Anterior cingulate cortex (tissue), 58 donors: ENCODE results near the gene STX18.

Source experiments
- DNase-seq, 58 donors: peaks; one replicate each; lab custom pipeline; 2025; lab: John Stamatoyannopoulos, UW

Gene STX18

GRCh38 chr4:4388836-4389575 is 152.8 kb downstream of the STX18 start:
- no peak for DNase-seq

GRCh38 chr4:4388311-4388790 is 153.5 kb downstream of the STX18 start:
- no peak for DNase-seq

DNA sequence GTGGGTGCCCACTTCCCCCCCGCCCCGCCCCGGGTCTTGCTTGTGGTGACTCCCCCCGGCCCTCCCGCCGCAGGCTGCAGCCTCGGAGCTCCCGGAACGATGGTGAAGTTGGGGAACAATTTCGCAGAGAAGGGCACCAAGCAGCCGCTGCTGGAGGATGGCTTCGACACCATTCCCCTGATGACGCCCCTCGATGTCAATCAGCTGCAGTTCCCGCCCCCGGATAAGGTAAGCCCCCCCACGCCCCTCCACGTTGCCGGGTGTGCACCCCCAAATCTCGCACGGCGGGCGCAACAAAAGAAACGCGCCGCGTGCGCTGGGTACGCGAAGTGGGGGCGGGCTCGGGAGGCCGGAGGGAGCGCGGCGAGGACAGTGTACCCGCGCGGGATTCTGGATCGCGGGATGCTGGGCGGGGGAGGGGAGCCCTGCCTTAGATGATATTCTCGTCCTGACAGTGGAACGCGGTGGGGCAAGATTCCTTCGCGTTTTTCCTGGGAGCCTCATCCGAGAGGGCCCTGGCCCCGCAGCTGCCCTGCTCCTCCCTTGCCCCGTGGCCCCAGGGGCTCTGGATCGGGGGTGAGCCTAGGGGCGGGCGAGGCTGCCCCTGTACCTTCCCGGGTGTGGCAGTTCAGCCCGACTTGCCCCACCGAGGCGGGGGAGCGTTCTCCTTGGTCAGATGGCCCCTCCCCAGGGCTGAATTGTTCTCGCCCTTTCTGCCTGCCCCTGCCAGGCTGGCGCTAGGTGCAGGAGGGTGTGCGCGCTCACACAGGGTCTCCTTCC is 154.1 kb downstream of the STX18 start:
- DNase-seq: peak in 7 of 58 donors; percentile 27 to 67 (median 32)

DNA sequence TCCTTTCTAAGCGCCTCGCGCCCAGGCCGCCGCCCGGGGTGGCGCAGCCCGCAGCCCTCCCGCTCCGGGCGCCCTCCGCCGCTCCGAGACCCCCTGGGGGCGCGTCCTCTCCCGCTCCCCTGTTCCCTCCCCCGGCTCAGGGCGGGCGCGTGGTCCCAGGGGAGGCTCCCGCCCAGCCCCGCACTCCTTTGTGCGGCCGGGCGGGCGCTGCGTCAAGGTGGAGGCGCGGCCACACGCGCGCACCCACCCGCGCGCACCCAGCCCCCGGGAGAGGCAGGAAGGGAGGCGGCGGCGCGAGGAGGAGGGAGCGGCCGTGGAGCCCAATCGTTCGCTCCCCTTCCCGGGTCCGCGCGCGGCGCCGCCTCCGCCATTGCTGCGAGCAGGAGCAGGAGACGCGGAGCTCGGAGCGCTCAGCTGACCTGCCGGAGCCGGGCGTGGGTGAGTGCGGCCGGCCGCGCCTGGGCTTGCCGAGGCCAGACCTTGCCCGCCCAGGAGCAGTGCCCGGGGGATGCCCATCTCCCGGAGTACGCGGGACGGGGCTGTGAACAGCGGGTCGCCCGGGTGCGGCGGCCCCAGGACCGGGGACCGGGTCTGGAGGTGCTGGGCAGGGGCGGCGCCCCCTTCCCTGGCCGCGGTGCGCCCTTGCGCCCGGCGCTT is 155.0 kb downstream of the STX18 start, which contains the start of gene NSG1:
Gene NSG1 (plus strand): TSS at position 367 of the 657 bp plus-strand sequence. CDS start 528 bp downstream, outside the sequence.
- peak in 32 of 58 donors; percentile 12 to 77 (median 40) for DNase-seq

GRCh38 chr4:4386296-4386735 is 155.5 kb downstream of the STX18 start:
- DNase-seq: peak in 6 of 58 donors; percentile 14 to 39 (median 34)

DNA sequence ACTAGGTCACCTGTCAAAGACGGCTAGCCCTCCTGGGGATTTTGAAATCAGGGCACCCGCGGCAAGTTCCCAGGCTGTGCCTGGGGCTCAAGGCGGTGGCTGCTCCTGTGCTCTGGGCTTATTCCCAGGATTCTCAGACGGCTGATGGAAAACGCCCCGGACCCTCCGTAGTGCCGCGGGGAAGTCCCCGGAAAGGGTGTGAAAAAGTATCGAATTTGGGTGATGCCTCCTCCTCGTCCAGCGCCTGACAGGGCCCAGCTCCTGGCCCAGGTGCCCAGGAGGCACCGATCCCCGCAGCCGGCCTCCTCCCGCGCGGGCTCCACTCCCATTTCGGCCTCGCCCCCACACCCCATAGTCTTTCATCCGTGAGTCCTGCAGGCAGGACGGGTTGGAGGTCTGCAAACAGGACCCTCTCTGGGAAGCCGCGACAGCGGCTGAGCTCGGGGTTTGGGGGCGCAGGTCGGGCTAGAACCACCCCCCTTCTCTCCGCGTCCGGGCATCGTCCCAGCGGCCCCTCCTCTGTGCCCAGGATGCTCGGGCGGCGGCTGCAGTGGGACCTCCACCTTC is 156.0 kb downstream of the STX18 start:
- DNase-seq: no peak

- DNase-seq: peak in 1 of 58 donors; percentile 15
These were observed 157.0 kb downstream of the STX18 start for GRCh38 chr4:4384837-4385236.

- no peak for DNase-seq
These were observed 158.8 kb downstream of the STX18 start for GRCh38 chr4:4383085-4383484.

DNA sequence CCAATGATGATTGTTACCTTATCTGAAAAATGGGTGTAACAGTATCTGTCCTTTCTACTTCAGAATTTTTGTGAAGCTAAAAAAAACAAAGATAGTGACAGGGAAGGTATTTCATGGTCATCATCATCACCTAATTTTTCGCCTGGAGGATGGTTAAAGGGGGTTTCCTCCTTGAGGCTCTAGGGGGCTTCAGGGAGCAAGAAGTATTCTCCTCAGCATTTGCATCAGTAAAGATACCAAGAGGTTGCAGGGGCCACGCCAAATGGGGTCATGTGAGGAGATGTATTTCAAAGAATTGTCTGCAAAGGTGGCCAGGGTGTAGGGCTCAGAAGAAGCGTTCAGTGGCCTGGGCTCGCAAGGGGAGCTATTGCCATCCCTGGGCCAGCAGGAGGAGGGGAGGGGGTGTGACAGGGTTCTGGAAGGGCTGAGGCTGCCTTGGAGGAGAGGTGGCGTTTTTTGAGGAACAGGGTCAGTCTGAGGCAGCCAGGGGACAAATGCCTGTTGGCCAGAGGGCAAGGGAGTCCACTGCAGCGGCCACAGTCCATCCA is 162.2 kb downstream of the STX18 start:
- DNase-seq: no peak

DNA sequence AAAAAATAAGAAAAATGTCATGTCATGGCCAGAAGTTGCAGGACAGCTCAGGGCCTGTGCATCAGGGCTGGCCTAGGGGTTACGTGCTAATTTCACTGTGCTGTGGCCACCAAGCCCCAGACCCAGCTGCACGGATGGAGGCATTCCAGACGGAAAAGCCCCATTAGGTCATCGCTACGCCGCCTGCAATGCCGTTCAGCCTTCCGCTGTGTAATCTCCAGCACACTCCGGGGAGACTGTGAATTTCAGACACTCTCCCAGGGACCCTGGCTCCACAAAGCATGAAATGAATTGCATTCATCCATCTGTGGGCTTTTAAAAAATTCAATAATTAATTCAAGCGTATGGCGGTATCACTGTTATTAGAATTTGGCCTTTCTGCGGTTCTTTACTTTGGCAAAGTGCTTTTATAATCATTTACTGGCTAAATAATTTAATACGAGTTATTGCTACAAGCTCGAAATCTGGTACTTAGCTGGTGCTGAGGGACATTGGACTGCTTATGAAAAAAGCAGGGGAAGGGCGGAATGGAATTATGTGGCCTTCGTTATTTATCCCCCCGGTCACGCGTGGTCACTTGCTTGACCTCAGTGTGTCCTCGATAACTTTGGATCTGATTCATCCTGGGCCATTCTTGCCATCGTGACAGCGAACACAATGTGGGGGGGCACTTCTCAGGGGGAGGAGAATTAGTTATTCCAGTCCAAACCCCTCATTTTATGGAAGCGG is 164.0 kb downstream of the STX18 start:
- no peak for DNase-seq

GRCh38 chr4:4377191-4377590 is 164.7 kb downstream of the STX18 start:
- no peak for DNase-seq

GRCh38 chr4:4376074-4376473 is 165.8 kb downstream of the STX18 start:
- no peak for DNase-seq

- DNase-seq: no peak
These were observed 167.3 kb downstream of the STX18 start for GRCh38 chr4:4374388-4375098.
